ENCODE results near the gene HRCT1. TPM values are rescaled to one million over a fixed set of nuclear protein-coding genes. Genes with fewer than 3 reads are reported as not detected.

HRCT1 gene
- total RNA-seq, 3 donors from 2014 or later: 3.4 to 16.0 (median 12.8) TPM

GRCh38 chr9:35908504-35909125 lies 2.6 kb downstream of the HRCT1 start:
- intact Hi-C loops (cut with DNase I; ENCODE audit: low total_unique reads): no loop called here
- no peak for DNase-seq (ENCODE audit: low spot score in 2 of 2)
- peaks cover 47 to 62% of the 10 kb centered on the region in 2 donors for H3K4me1 ChIP-seq

GRCh38 chr9:35909274-35909673 lies 3.3 kb downstream of the HRCT1 start, which contains the start of gene SPAAR:
SPAAR (plus strand) TSS chr9:35909490; CDS start chr9:35910464, 974 bp downstream.
- TF ChIP-seq POLR2A (IDR thresholded peaks at IDR 0.05) (no peak), CTCF (IDR thresholded peaks at IDR 0.05) (no peak), POLR2AphosphoS5 (IDR thresholded peaks at IDR 0.05) (no peak)
- intact Hi-C loops (cut with DNase I; ENCODE audit: low total_unique reads): no loop called here
- peak within 1 kb of the TSS; percentile 6 to 62 (median 43) for H3K4me3 ChIP-seq

More at GRCh38 chr9:35908504-35909125, 2.6 kb downstream of the HRCT1 start:
- peak overlapping the region in 2 of 3 donors; percentile 43 to 62 for H3K4me3 ChIP-seq
- no peaks in the 10 kb centered on the region for H3K9me3 ChIP-seq
- no peaks in the 10 kb centered on the region for H3K27me3 ChIP-seq
- H3K27ac ChIP-seq: peak overlapping the region; percentile 95 to 100
- no peak for TF ChIP-seq POLR2A (IDR thresholded peaks at IDR 0.05)
- TF ChIP-seq POLR2AphosphoS5 (IDR thresholded peaks at IDR 0.05): no peak
- no peak for TF ChIP-seq CTCF (IDR thresholded peaks at IDR 0.05)
- H3K36me3 ChIP-seq: no peaks in the 10 kb centered on the region

GRCh38 chr9:35909687-35910612 lies 3.9 kb downstream of the HRCT1 start:
- no peak for DNase-seq (ENCODE audit: low spot score in 2 of 2)
- peak overlapping the region; percentile 95 to 100 for H3K27ac ChIP-seq
- H3K36me3 ChIP-seq: no peaks in the 10 kb centered on the region
- H3K4me3 ChIP-seq: peak overlapping the region; percentile 6 to 54 (median 17)
- H3K4me1 ChIP-seq: peaks cover 43 to 56% of the 10 kb centered on the region in 2 donors
- H3K9me3 ChIP-seq: no peaks in the 10 kb centered on the region
- TF ChIP-seq POLR2AphosphoS5 (IDR thresholded peaks at IDR 0.05) (no peak), POLR2A (IDR thresholded peaks at IDR 0.05) (no peak), CTCF (IDR thresholded peaks at IDR 0.05) (no peak)
- intact Hi-C loops (cut with DNase I; ENCODE audit: low total_unique reads): loop anchor here (5.0 kb wide), 1 partner anchor 1788 kb away; no protein-coding TSS in a partner anchor
- H3K27me3 ChIP-seq: no peaks in the 10 kb centered on the region

More at GRCh38 chr9:35909274-35909673, 3.3 kb downstream of the HRCT1 start, which contains the start of gene SPAAR:
- Histone ChIP-seq H3K27ac (peak within 1 kb of the TSS; percentile 95 to 100), H3K36me3 (no peaks in the 10 kb centered on the region), H3K9me3 (no peaks in the 10 kb centered on the region), H3K27me3 (no peaks in the 10 kb centered on the region), H3K4me1 (peaks cover 47 to 60% of the 10 kb centered on the region in 2 donors)
- DNase-seq (ENCODE audit: low spot score in 2 of 2): no peak

GRCh38 chr9:35910613-35911359 lies 4.8 kb downstream of the HRCT1 start:
- Histone ChIP-seq H3K9me3 (no peaks in the 10 kb centered on the region), H3K36me3 (no peaks in the 10 kb centered on the region), H3K4me1 (peaks cover 34 to 52% of the 10 kb centered on the region in 2 donors), H3K27me3 (no peaks in the 10 kb centered on the region), H3K4me3 (peak overlapping the region; percentile 6 to 54 (median 17)), H3K27ac (peak overlapping the region; percentile 95 to 100)
- intact Hi-C loops (cut with DNase I; ENCODE audit: low total_unique reads): loop anchor here (5.0 kb wide), 1 partner anchor 1788 kb away; no protein-coding TSS in a partner anchor
- TF ChIP-seq CTCF (IDR thresholded peaks at IDR 0.05) (peak in 2 of 3 donors; percentile 36 to 60), POLR2AphosphoS5 (IDR thresholded peaks at IDR 0.05) (no peak)
- DNase-seq (ENCODE audit: low spot score in 2 of 2): no peak

Measured in breast epithelium (tissue), 4 donors.